PC-9 (cell line): ENCODE measurements around the gene TGM2.

Experiments used
- CTCF ChIP-seq: fragments of 200-600 bp; sonication (generic); conservative IDR thresholded peaks from 2 replicates; pipeline ENCODE4 v1.6.1; 2017; ENCODE audit warnings: mixed run types, antibody characterized with exemption, mild to moderate bottlenecking, moderate library complexity
- EZH2 ChIP-seq: fragments of 200-600 bp; sonication (generic); IDR thresholded peaks from 2 replicates; pipeline ENCODE4 v1.8.0; 2017; ENCODE audit warnings: antibody characterized with exemption, low read depth

- TF ChIP-seq EZH2 (no peak), CTCF (no peak)
Observed at GRCh38 chr20:38170219-38170825, 5.3 kb upstream of the TGM2 start.
